ENCODE data around the gene KIAA1210. TPM values are rescaled to one million over a fixed set of nuclear protein-coding genes. Genes with fewer than 3 reads are reported as not detected.
"Not testable (repeated sequence)": the region's sequence is repeated elsewhere in the genome, so short reads cannot be mapped to it uniquely, and the experiment has no call there.

KIAA1210 gene
- total and polyA plus RNA-seq, 11 donors: 0.02 to 0.14 (median 0.06) TPM; not detected in 6

- TF ChIP-seq CTCF (IDR thresholded peaks at IDR 0.05) (no peak), POLR2A (IDR thresholded peaks at IDR 0.05) (no peak)
- peaks cover 0 to 15% (median 7%) of the 10 kb centered on the region in 12 donors for H3K4me1 ChIP-seq
- intact Hi-C loops (cut with DNase I): no loop called here
- no peaks in the 10 kb centered on the region for H3K36me3 ChIP-seq
- peaks cover 0 to 10% (median 0%) of the 10 kb centered on the region in 12 donors for H3K9me3 ChIP-seq
- no peak overlapping the region for H3K4me3 ChIP-seq
- no peak for DNase-seq
- ATAC-seq: no peak
- no peaks in the 10 kb centered on the region for H3K27me3 ChIP-seq
- no peak overlapping the region for H3K27ac ChIP-seq
- WGBS, 4 donors: 72 to 82% (median 76%) methylated on average over 4 of the region's 4 CpGs
Measured at GRCh38 chrX:119036107-119037029, 91.2 kb downstream of the KIAA1210 start.

- Histone ChIP-seq H3K36me3 (no peaks in the 10 kb centered on the region), H3K4me3 (no peak overlapping the region), H3K4me1 (no peaks in the 10 kb centered on the region), H3K9me3 (peaks cover 0 to 10% (median 0%) of the 10 kb centered on the region in 12 donors), H3K27ac (no peak overlapping the region), H3K27me3 (no peaks in the 10 kb centered on the region)
- TF ChIP-seq CTCF (IDR thresholded peaks at IDR 0.05) (no peak), POLR2A (IDR thresholded peaks at IDR 0.05) (no peak)
- DNase-seq (no peak), ATAC-seq (no peak)
- intact Hi-C loops (cut with DNase I): no loop called here
Measured at GRCh38 chrX:119030990-119031389, 96.6 kb downstream of the KIAA1210 start.

- H3K36me3 ChIP-seq; ATAC-seq; H3K4me3 ChIP-seq; H3K27ac ChIP-seq; H3K27me3 ChIP-seq; intact Hi-C loops (cut with DNase I); H3K4me1 ChIP-seq; DNase-seq: not testable (repeated sequence)
- H3K9me3 ChIP-seq: peaks cover 0 to 10% (median 0%) of the 10 kb centered on the region in 12 donors
- 91 to 98% (median 96%) methylated on average over 6 to 10 of the region's 10 CpGs for WGBS, 4 donors
Measured at GRCh38 chrX:119029656-119030055, 98.0 kb downstream of the KIAA1210 start.

GRCh38 chrX:119028733-119029330 is 98.8 kb downstream of the KIAA1210 start:
- intact Hi-C loops (cut with DNase I): no loop called here
- no peaks in the 10 kb centered on the region for H3K4me1 ChIP-seq
- 34 to 73% (median 65%) methylated on average over 1 of the region's 1 CpG for whole genome bisulfite sequencing, 4 donors
- H3K9me3 ChIP-seq: peaks cover 0 to 6% (median 0%) of the 10 kb centered on the region in 12 donors
- DNase-seq: no peak
- H3K36me3 ChIP-seq: no peaks in the 10 kb centered on the region
- H3K27me3 ChIP-seq: no peaks in the 10 kb centered on the region
- TF ChIP-seq POLR2A (IDR thresholded peaks at IDR 0.05) (no peak), CTCF (IDR thresholded peaks at IDR 0.05) (no peak)
- peak overlapping the region in 1 of 12 donors; percentile 52 for H3K27ac ChIP-seq
- H3K4me3 ChIP-seq: no peak overlapping the region
- peak in 3 of 4 donors; percentile 22 to 71 (median 54) for ATAC-seq

Other genes with a start within 250 kb of the KIAA1210 start
- 1 to 10 TPM; 1.3 to 8.3 (median 2.1) TPM for gene LONRF3, start 153.2 kb downstream of the KIAA1210 start, total RNA-seq
- 1 to 10 TPM in 1 of 2 donors, under 1 TPM in 1; 0.50 to 1.4 TPM for gene LONRF3, start 153.2 kb downstream of the KIAA1210 start, polyA plus RNA-seq
- not detected for gene CT47C1, start 54.8 kb downstream of the KIAA1210 start, total RNA-seq
- gene CT47C1, start 54.8 kb downstream of the KIAA1210 start, polyA plus RNA-seq: not detected
- 10 to 100 TPM; 12.6 to 28.6 (median 17.1) TPM for gene PGRMC1, start 108.5 kb upstream of the KIAA1210 start, total RNA-seq
- 10 to 100 TPM; 18.9 to 28.0 TPM for gene PGRMC1, start 108.5 kb upstream of the KIAA1210 start, polyA plus RNA-seq

All from heart left ventricle (tissue), 16 donors.